ENCODE measurements around the gene LRCOL1. TPM values are rescaled to one million over a fixed set of nuclear protein-coding genes. Genes with fewer than 3 reads are reported as not detected.

The LRCOL1 gene
- total and polyA plus RNA-seq, 2 of the 8 experiments (the other 6 are each of a cell fraction or from before 2014, with no cell fraction given): not detected

DNA sequence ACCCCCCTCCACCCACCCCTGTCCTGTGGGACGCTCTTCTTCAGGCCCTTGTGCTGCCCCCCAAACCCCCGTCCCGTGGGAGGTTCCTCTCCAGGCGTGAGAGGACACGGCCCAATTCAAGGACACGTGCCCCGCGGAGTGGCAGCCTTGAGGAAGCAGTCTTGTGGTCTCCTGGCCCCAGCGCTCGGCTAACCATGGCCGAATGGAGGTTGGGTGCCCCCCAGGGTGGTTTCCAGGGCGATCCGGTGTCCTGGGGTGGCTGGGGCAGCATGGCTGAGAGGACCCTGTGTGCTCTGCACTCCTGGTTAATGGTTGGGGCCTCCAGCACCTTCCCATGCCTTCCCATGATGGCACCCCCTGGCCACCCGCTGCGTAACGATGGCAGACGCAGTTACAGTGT, 53.6 kb downstream of the LRCOL1 start:
- Histone ChIP-seq H3K9ac (replicated peaks in 1 of 4; ENCODE audit: extremely low read depth in 1 of 4, low read depth in 3 of 4, low read length in 3 of 4) (no peak overlapping the region), H3K27ac (ENCODE audit: low read depth, low read length) (no peak overlapping the region), H3K4me2 (ENCODE audit: insufficient read depth in 1 of 2, low read depth in 2 of 2, low read length in 2 of 2) (no peak overlapping the region), H2AFZ (ENCODE audit: low read length) (no peak overlapping the region), H3K79me2 (ENCODE audit: control insufficient read depth in 1 of 2, insufficient read depth in 2 of 2, low read length in 2 of 2) (peaks cover 0 to 6% of the 10 kb centered on the region in 2 experiments; a peak in 1 of 4 replicates), H3K56ac (replicated peaks; ENCODE audit: insufficient read length, low read depth, low read length) (no peak overlapping the region), H3K36me3 (ENCODE audit: control insufficient read depth in 2 of 4, insufficient read depth in 4 of 4, low read length in 3 of 4) (no peaks in the 10 kb centered on the region), H2BK15ac (ENCODE audit: low read length) (no peak overlapping the region), H3K79me1 (ENCODE audit: low read depth, low read length) (no peaks in the 10 kb centered on the region), H3K4me3 (ENCODE audit: extremely low read depth in 1 of 4, insufficient read depth in 2 of 4, low read depth in 3 of 4, low read length in 4 of 4) (no peak overlapping the region), H3K14ac (ENCODE audit: insufficient read length) (no peak overlapping the region), H3K9me3 (ENCODE audit: insufficient read depth in 2 of 2, low read depth in 1 of 2, low read length in 1 of 2) (no peaks in the 10 kb centered on the region), H2BK5ac (ENCODE audit: low read depth, low read length) (no peak overlapping the region), H3K4ac (replicated peaks; ENCODE audit: insufficient read length, low read depth, low read length) (no peak overlapping the region), H4K91ac (replicated peaks; ENCODE audit: insufficient read length, low read length) (no peak overlapping the region), H4K20me1 (replicated peaks in 1 of 2; ENCODE audit: control insufficient read depth in 1 of 2, insufficient read depth in 2 of 2, low read length in 2 of 2) (peaks cover 6 to 12% of the 10 kb centered on the region in 2 experiments), H4K8ac (ENCODE audit: extremely low read depth, insufficient read depth, low read length) (no peak overlapping the region), H2BK12ac (ENCODE audit: low read depth, low read length) (no peak overlapping the region), H3K23ac (ENCODE audit: insufficient read length) (no peak overlapping the region), H3K4me1 (replicated peaks in 1 of 4; ENCODE audit: control insufficient read depth in 3 of 4, insufficient read depth in 4 of 4, low read length in 3 of 4) (peaks cover 0 to 6% (median 3%) of the 10 kb centered on the region in 4 experiments; a peak in 5 of 7 replicates), H3K27me3 (replicated peaks in 1 of 4; ENCODE audit: control insufficient read depth in 3 of 4, extremely low read depth in 1 of 4, insufficient read depth in 3 of 4, low read length in 3 of 4) (peaks cover 22 to 70% (median 59%) of the 10 kb centered on the region in 4 experiments), H4K5ac (ENCODE audit: insufficient read length, low read depth, low read length) (no peak overlapping the region), H3K23me2 (ENCODE audit: low read depth, low read length) (peaks cover 5% of the 10 kb centered on the region; the same call in 1 of the 2 replicates), H3K18ac (ENCODE audit: extremely low read depth, low read length) (no peak overlapping the region), H2BK20ac (ENCODE audit: low read length) (no peak overlapping the region), H2BK120ac (replicated peaks; ENCODE audit: low read depth, low read length) (no peak overlapping the region), H2AK5ac (ENCODE audit: low read depth, low read length) (no peak overlapping the region)
- FAIRE-seq (no peak), DNase-seq (ENCODE audit: low read depth in 1 of 2, low spot score in 2 of 2) (no peak)
- ChIA-PET CTCF (ENCODE audit: partially characterized antibody) (interaction anchor here (1.2 to 2.2 kb wide), 3 partner anchors 12 to 60 kb away, joined by 3 to 6 read pairs (median 3); no protein-coding TSS in a partner anchor), POLR2A (ENCODE audit: partially characterized antibody) (no interaction called here)
- WGBS, 2 experiments (ENCODE audit: extremely low coverage in 1 of 2, insufficient coverage in 1 of 2, insufficient read length in 1 of 2, insufficient replicate concordance in 2 of 2, low coverage in 1 of 2, low lambda C conversion rate in 2 of 2, missing lambda C conversion rate in 1 of 2): 89% methylated on average over 16 of the region's 17 CpGs; no CpG with 5 or more reads in 1 of the 2 experiments
- TF ChIP-seq POLR2A (IDR thresholded peaks at IDR 0.05; ENCODE audit: control extremely low read depth in 1 of 2, low read depth in 2 of 2, low read length in 2 of 2) (no peak), TCF12 (IDR thresholded peaks at IDR 0.05; ENCODE audit: low read depth, low read length) (no peak), TBP (IDR thresholded peaks at IDR 0.05; ENCODE audit: low read depth, low read length) (no peak), SAP30 (IDR thresholded peaks at IDR 0.05; ENCODE audit: insufficient read depth, insufficient replicate concordance, low read length) (no peak), TEAD4 (IDR thresholded peaks at IDR 0.05; ENCODE audit: low read depth, low read length) (no peak), FOSL1 (IDR thresholded peaks at IDR 0.05; ENCODE audit: insufficient read depth, low read depth, low read length) (no peak), CEBPB (IDR thresholded peaks at IDR 0.05; ENCODE audit: low read depth, low read length) (no peak), NRF1 (IDR thresholded peaks at IDR 0.05; ENCODE audit: low read depth, low read length) (no peak), SIRT6 (IDR thresholded peaks at IDR 0.05; ENCODE audit: low read length) (no peak), CHD1 (IDR thresholded peaks at IDR 0.05; ENCODE audit: low read depth, low read length) (no peak), RNF2 (IDR thresholded peaks at IDR 0.05; ENCODE audit: borderline replicate concordance, low read depth, low read length, missing control alignments, poor library complexity, severe bottlenecking) (no peak), SIN3A (conservative IDR thresholded peaks at IDR 0.05 in 1 of 2, IDR thresholded peaks at IDR 0.05 in 1 of 2; ENCODE audit: low read depth in 1 of 2, low read length in 2 of 2) (no peak), CBX8 (IDR thresholded peaks at IDR 0.05; ENCODE audit: borderline replicate concordance, low read depth, low read length) (no peak), CBX5 (IDR thresholded peaks at IDR 0.05; ENCODE audit: low read depth, low read length) (no peak), BCL11A (IDR thresholded peaks at IDR 0.05; ENCODE audit: low read depth in 2 of 2, low read length in 2 of 2) (no peak)

Data from H1 (cell line).